Osteoblast (primary cell): Measurements from ENCODE around the gene MFN2. TPM values are rescaled to one million over a fixed set of nuclear protein-coding genes. Genes with fewer than 3 reads are reported as not detected.

Experiments used
- DNase-seq: peaks from one replicate; pipeline ENCODE4 v3.0.0; 2011; ENCODE audit warnings: low spot score, mixed read lengths; ENCODE audit not compliant: insufficient read length; ENCODE audit errors: missing footprints
- H2AFZ ChIP-seq: 2 replicates; pipeline ENCODE4 v1.6.0; 2011; ENCODE audit warnings: mild to moderate bottlenecking, low read length
- H3K27ac ChIP-seq: 2 replicates; pipeline ENCODE4 v1.5.1; 2011; ENCODE audit warnings: mild to moderate bottlenecking, low read depth, low read length, moderate library complexity
- H3K27me3 ChIP-seq: 2 replicates; pipeline ENCODE4 v1.6.0; 2012; ENCODE audit warnings: mild to moderate bottlenecking, control low read depth, inconsistent platforms, low read length, moderate library complexity; ENCODE audit not compliant: insufficient read depth
- H3K36me3 ChIP-seq: 2 replicates; pipeline ENCODE4 v1.5.1; 2011; ENCODE audit warnings: mild to moderate bottlenecking, low read length, control low read depth, moderate library complexity; ENCODE audit not compliant: insufficient read depth
- H3K4me1 ChIP-seq: 2 replicates; pipeline ENCODE4 v1.5.1; 2011; ENCODE audit warnings: mild to moderate bottlenecking, low read length, control low read depth, moderate library complexity; ENCODE audit not compliant: insufficient read depth
- H3K4me2 ChIP-seq: 2 replicates; pipeline ENCODE4 v1.6.0; 2011; ENCODE audit warnings: mild to moderate bottlenecking, low read length; ENCODE audit not compliant: insufficient read depth
- H3K4me3 ChIP-seq: fragments of 200-600 bp; sonication (generic); 3 replicates; pipeline ENCODE4 v1.5.1; 2012; ENCODE audit warnings: mild to moderate bottlenecking, low read length, inconsistent platforms; ENCODE audit not compliant: insufficient read depth
- H3K79me2 ChIP-seq: 2 replicates; pipeline ENCODE4 v1.6.0; 2012; ENCODE audit warnings: mild to moderate bottlenecking, low read length, control low read depth, inconsistent platforms; ENCODE audit not compliant: insufficient read depth
- H3K9me3 ChIP-seq: 2 replicates; pipeline ENCODE4 v1.5.1; 2011; ENCODE audit warnings: low read depth, low read length, control low read depth
- H4K20me1 ChIP-seq: 2 replicates; pipeline ENCODE4 v1.6.0; 2012; ENCODE audit warnings: mild to moderate bottlenecking, low read length, control low read depth; ENCODE audit not compliant: insufficient read depth
- total RNA-seq: library from RNA; depleted of rRNA; stranded (reverse); fragments of >200 nt; gene quantifications from 2 replicates; pipeline ENCODE4 v1.2.3, GENCODE V29; 2012
- TF ChIP-seq, protein P1 (sequence below): IDR thresholded peaks from 2 replicates; pipeline ENCODE4 v1.5.1; 2011; ENCODE audit warnings: mild to moderate bottlenecking, low read depth, low read length, moderate library complexity; ENCODE audit errors: extremely low read depth

MFN2 gene
- total RNA-seq, 1 donor, result 51.0 TPM

DNA sequence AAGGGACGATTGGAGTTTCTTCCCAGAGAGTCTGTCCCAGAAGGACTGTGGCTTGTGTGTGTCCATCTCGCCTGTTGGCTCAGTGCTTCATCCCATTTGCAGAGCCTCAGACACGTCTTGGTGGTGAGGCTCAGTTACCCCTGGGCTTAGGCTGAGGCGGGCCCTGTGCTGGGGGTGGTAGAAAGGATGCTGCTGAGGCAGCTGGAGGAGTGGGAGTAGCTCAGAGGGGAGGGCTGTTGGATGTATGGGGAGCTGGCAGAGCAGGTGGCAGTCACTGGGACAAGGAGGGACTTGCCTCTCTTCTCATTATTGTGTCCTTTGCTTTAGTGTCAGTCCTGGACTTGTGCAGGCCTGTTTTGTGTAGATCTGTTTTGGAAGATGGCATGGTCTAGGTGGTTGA, 31.8 kb downstream of the MFN2 start:
- Histone ChIP-seq H3K4me3 (no peak overlapping the region), H3K9me3 (no peaks in the 10 kb centered on the region), H3K4me1 (peaks cover 25% of the 10 kb centered on the region), H4K20me1 (no peaks in the 10 kb centered on the region), H3K36me3 (peaks cover 29% of the 10 kb centered on the region), H2AFZ (no peak overlapping the region), H3K4me2 (no peak overlapping the region), H3K27me3 (no peaks in the 10 kb centered on the region), H3K27ac (no peak overlapping the region), H3K79me2 (no peaks in the 10 kb centered on the region)
- DNase-seq, result peak; percentile 64
- TF ChIP-seq, protein P1, sequence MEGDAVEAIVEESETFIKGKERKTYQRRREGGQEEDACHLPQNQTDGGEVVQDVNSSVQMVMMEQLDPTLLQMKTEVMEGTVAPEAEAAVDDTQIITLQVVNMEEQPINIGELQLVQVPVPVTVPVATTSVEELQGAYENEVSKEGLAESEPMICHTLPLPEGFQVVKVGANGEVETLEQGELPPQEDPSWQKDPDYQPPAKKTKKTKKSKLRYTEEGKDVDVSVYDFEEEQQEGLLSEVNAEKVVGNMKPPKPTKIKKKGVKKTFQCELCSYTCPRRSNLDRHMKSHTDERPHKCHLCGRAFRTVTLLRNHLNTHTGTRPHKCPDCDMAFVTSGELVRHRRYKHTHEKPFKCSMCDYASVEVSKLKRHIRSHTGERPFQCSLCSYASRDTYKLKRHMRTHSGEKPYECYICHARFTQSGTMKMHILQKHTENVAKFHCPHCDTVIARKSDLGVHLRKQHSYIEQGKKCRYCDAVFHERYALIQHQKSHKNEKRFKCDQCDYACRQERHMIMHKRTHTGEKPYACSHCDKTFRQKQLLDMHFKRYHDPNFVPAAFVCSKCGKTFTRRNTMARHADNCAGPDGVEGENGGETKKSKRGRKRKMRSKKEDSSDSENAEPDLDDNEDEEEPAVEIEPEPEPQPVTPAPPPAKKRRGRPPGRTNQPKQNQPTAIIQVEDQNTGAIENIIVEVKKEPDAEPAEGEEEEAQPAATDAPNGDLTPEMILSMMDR, result no peak

DNA sequence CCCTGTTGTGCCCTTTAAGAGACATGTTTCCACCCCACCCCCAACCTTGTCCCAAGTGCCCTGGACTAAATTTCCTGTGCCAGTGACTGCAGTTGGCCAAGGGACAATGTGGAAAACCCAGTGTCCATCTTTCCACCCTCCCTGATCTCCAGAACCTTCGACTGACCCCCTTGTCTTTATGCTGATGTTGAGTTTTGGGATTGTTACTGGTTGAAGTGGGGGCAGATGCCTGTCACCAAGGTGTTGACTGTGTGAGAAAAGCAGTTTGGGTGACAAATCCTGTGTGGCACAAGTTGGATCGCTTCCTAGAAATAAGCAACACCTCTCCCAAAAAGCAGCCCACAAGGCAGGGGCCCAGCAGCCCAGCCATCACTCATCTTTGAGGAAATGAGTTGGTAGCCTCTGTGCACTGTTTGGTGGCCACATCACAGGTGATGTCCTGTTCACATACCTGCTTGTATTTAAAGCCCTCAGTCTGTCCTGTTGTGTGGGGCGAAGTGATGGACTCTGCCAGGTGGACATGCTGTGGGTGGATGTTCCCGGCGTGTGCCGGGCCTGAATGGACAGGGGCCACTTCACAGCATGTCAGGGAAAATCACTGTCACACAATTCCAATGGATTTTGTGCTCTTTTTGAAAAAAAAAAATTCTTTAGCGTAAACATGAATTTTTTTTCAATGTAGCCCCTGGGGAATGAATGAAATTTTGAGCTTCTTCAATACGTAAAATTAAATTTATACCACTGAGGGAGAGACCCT, 32.5 kb downstream of the MFN2 start:
- Histone ChIP-seq H3K27me3 (no peaks in the 10 kb centered on the region), H2AFZ (no peak overlapping the region), H3K9me3 (no peaks in the 10 kb centered on the region), H3K27ac (peak overlapping the region; percentile 87), H3K4me2 (no peak overlapping the region), H3K36me3 (peaks cover 26% of the 10 kb centered on the region), H3K4me1 (peaks cover 25% of the 10 kb centered on the region), H3K4me3 (no peak overlapping the region), H3K79me2 (no peaks in the 10 kb centered on the region), H4K20me1 (no peaks in the 10 kb centered on the region)
- DNase-seq, result peak; percentile 85
- TF ChIP-seq, protein P1, result no peak

DNA sequence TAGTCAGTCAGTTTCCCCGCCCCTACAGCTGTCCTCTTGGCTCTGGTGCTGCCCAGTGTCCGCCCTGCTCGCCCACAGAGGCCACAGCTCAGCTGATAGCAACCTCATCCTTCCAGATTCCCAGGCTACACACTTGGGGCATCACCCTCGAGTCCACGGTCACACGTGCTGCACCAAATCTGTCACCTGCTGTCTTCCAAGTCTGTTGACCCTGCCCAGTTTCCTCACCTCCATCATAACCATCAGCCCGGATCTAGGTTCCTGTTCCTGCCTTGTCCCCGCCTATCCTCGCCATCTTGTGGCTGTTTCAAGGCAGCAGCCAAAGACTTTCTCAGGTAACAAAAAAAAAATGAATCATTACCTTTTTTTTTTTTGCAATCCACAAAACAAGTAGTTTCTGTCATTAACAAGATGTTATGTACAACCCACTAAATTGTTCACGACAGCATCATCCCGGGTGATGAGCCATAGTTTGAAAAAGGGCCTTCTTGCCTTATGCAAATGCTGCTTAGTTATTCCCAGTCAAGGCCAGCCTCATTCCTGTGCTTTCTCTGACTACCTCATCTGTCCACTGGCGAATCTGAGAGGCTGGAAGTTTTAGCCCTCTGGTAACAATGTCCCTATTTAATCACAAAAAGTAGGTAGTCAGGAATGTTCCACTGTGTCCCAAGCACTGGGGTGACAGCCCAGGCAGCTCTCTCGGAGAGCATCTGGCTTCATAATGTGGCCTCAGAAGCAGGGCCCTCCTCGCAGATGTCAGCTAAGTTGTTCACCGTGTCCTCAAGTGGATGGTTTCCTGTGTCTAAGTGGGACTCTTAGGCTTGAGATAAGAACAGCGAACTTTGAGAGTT, 34.1 kb downstream of the MFN2 start:
- TF ChIP-seq, protein P1, result no peak
- H3K36me3 ChIP-seq, result peaks cover 24% of the 10 kb centered on the region
- H2AFZ ChIP-seq, result peak overlapping the region; percentile 44
- H4K20me1 ChIP-seq, result no peaks in the 10 kb centered on the region
- H3K4me1 ChIP-seq, result peaks cover 25% of the 10 kb centered on the region
- DNase-seq, result peak; percentile 88
- no peak overlapping the region for H3K4me3 ChIP-seq
- peak overlapping the region; percentile 87 for H3K27ac ChIP-seq
- no peaks in the 10 kb centered on the region for H3K9me3 ChIP-seq
- no peak overlapping the region for H3K4me2 ChIP-seq
- peaks cover under 1% of the 10 kb centered on the region for H3K79me2 ChIP-seq
- no peaks in the 10 kb centered on the region for H3K27me3 ChIP-seq

- peaks cover under 1% of the 10 kb centered on the region for H4K20me1 ChIP-seq
- H3K4me1 ChIP-seq, result peaks cover 26% of the 10 kb centered on the region
- H3K9me3 ChIP-seq, result no peaks in the 10 kb centered on the region
- peak overlapping the region; percentile 87 for H3K27ac ChIP-seq
- TF ChIP-seq, protein P1, result no peak
- DNase-seq, result no peak
- H3K27me3 ChIP-seq, result no peaks in the 10 kb centered on the region
- H2AFZ ChIP-seq, result no peak overlapping the region
- H3K36me3 ChIP-seq, result peaks cover 19% of the 10 kb centered on the region
- H3K4me2 ChIP-seq, result no peak overlapping the region
- H3K79me2 ChIP-seq, result peaks cover 7% of the 10 kb centered on the region
- H3K4me3 ChIP-seq, result no peak overlapping the region
Observed at GRCh38 chr1:12015001-12015491, 34.8 kb downstream of the MFN2 start.
